Psoas muscle (tissue), 8 donors: ENCODE data around the gene ASB11. TPM values are rescaled to one million over a fixed set of nuclear protein-coding genes. Genes with fewer than 3 reads are reported as not detected.

ENCODE experiments used
- ATAC-seq, 4 donors: fragments of 200-7000 bp; cut with Tn5 transposase; one replicate each; pipeline ENCODE4 v1.9.1; 2020; ENCODE audit warnings: moderate library complexity in 3 of 4, mild to moderate bottlenecking in 2 of 4
- DNase-seq, 2 donors: peaks; one replicate each; pipeline ENCODE4 v3.0.0-alpha.2; 2020
- H3K27ac ChIP-seq: fragments of 200-600 bp; one replicate; pipeline ENCODE4 v1.8.0; 2022
- H3K27me3 ChIP-seq, 3 donors: fragments of 200-600 bp in 1 of 3; one replicate each; pipeline versions ENCODE4 v1.6.1 to v1.8.0; 2013 to 2022; ENCODE audit warnings: low read length in 2 of 3, mild to moderate bottlenecking in 2 of 3, moderate library complexity in 1 of 3; ENCODE audit not compliant: insufficient read depth in 3 of 3
- H3K36me3 ChIP-seq, 2 donors: fragments of 200-600 bp in 1 of 2; one replicate each; pipeline versions ENCODE4 v1.6.1 to v1.8.0; 2013 to 2022; ENCODE audit warnings: low read depth in 1 of 2, mild to moderate bottlenecking in 1 of 2, moderate library complexity in 1 of 2; ENCODE audit not compliant: insufficient read depth in 1 of 2
- H3K4me1 ChIP-seq: fragments of 200-600 bp; one replicate; pipeline ENCODE4 v1.8.0; 2022
- H3K4me3 ChIP-seq: fragments of 200-600 bp; one replicate; pipeline ENCODE4 v1.8.0; 2022; ENCODE audit warnings: mild to moderate bottlenecking
- H3K9me3 ChIP-seq: fragments of 200-600 bp; one replicate; pipeline ENCODE4 v1.8.0; 2022
- CTCF ChIP-seq: fragments of 200-600 bp; IDR thresholded peaks from one replicate; pipeline ENCODE4 v1.8.0; 2022; ENCODE audit warnings: antibody characterized with exemption
- WGBS, 3 donors: extraction: QIAGEN DNeasy Blood & Tissue Kit; methylation state at CpG; one replicate each; pipeline versions ENCODE4 v1.1.6 to v1.1.7; 2013; 5-methylcytosine and 5-hydroxymethylcytosine counted together
- intact Hi-C, 2 donors: fragments of 100-400 bp; cut with DNase I; formaldehyde crosslinking; loops; one replicate each; pipeline versions ENCODE4 v1.11.0 to v1.14.2; 2022
- polyA plus RNA-seq, 3 donors: library from polyadenylated mRNA; stranded (reverse); fragments of 200-250 nt; gene quantifications; one replicate each; pipeline ENCODE4 v1.2.3, GENCODE V29; 2013
- total RNA-seq, 4 donors: library from RNA; stranded (reverse); fragmentation: NEBNext Ultra II Directional in 2 of 4; extraction: Animal tissue kit (Norgen Biotek cat#: 25700) in 2 of 4; gene quantifications; one replicate each; pipeline versions ENCODE4 v1.2.1 to v1.2.4, GENCODE V29; 2021 to 2023
- donor health status: healthy with polysubstance abuse.
- donor health status: DM: no; HTN: no; CAD: no; lungs with moderate emphysema.
- donor health status: Bipolar disorder and iron deficiency.
- donor health status: healthy.
- donor health status: DM: yes; HTN: yes; CAD: no.
- donor health status: DM: no; HTN: no; CAD: no.
- donor health status: DM: no; HTN: no; CAD: no.
- donor health status: DM: yes; HTN: yes; CAD: no.

ASB11 gene
- total and polyA plus RNA-seq, 7 donors = 1.5 to 53.4 (median 26.9) TPM

- no peaks in the 10 kb centered on the region for H3K4me1 ChIP-seq
- WGBS, 3 donors = 64 to 73% (median 72%) methylated on average over 5 of the region's 5 CpGs
- intact Hi-C loops = loop anchor here in 1 of 2 donors (5.0 kb wide), 1 partner anchor 224 kb away; no protein-coding TSS in a partner anchor
- H3K27me3 ChIP-seq = peaks cover 0 to 5% (median 0%) of the 10 kb centered on the region in 3 donors
- H3K27ac ChIP-seq = no peak overlapping the region
- no peak for TF ChIP-seq CTCF
- DNase-seq (no peak), ATAC-seq (peak in 2 of 4 donors; percentile 30 to 58)
- no peaks in the 10 kb centered on the region for H3K9me3 ChIP-seq
- peaks cover 0 to 33% of the 10 kb centered on the region in 2 donors for H3K36me3 ChIP-seq
- H3K4me3 ChIP-seq = no peak overlapping the region
Measured at GRCh38 chrX:15343075-15343476, 27.6 kb upstream of the ASB11 start.

- intact Hi-C loops = loop anchor here in 1 of 2 donors (5.0 kb wide), 1 partner anchor 226 kb away; no protein-coding TSS in a partner anchor
Measured at GRCh38 chrX:15340867-15341266, 25.4 kb upstream of the ASB11 start.

GRCh38 chrX:15336023-15336413, 20.6 kb upstream of the ASB11 start:
- Histone ChIP-seq H3K4me3 (peak overlapping the region; percentile 73), H3K27ac (peak overlapping the region; percentile 84), H3K27me3 (no peaks in the 10 kb centered on the region), H3K36me3 (peaks cover 0 to 8% of the 10 kb centered on the region in 2 donors), H3K9me3 (no peaks in the 10 kb centered on the region), H3K4me1 (peaks cover 24% of the 10 kb centered on the region)
- DNase-seq (no peak), ATAC-seq (peak in 3 of 4 donors; percentile 7 to 13 (median 12))
- intact Hi-C loops = loop anchor here in 1 of 2 donors (10.0 kb wide), 1 partner anchor 339 kb away; no protein-coding TSS in a partner anchor
- TF ChIP-seq CTCF = no peak
- 0 to 32% (median 1%) methylated on average over 10 of the region's 10 CpGs for WGBS, 3 donors

More at GRCh38 chrX:15340867-15341266, 25.4 kb upstream of the ASB11 start:
- peaks cover 0 to 13% of the 10 kb centered on the region in 2 donors for H3K36me3 ChIP-seq
- peaks cover 0 to 5% (median 0%) of the 10 kb centered on the region in 3 donors for H3K27me3 ChIP-seq
- no peak overlapping the region for H3K27ac ChIP-seq
- TF ChIP-seq CTCF = no peak
- H3K9me3 ChIP-seq = no peaks in the 10 kb centered on the region
- H3K4me3 ChIP-seq = no peak overlapping the region
- H3K4me1 ChIP-seq = peaks cover 16% of the 10 kb centered on the region
- ATAC-seq (no peak), DNase-seq (no peak)
- 80 to 93% (median 88%) methylated on average over 2 of the region's 2 CpGs for WGBS, 3 donors

- no peaks in the 10 kb centered on the region for H3K9me3 ChIP-seq
- no peak for TF ChIP-seq CTCF
- intact Hi-C loops = loop anchor here in 1 of 2 donors (10.0 kb wide), 1 partner anchor 339 kb away; no protein-coding TSS in a partner anchor
- ATAC-seq (peak; percentile 96 to 99 (median 98)), DNase-seq (peak; percentile 94 to 97)
- 0 to 29% (median 0%) methylated on average over 47 to 72 of the region's 72 CpGs for WGBS, 3 donors
- H3K27ac ChIP-seq = peak within 1 kb of the TSS; percentile 84
- no peaks in the 10 kb centered on the region for H3K27me3 ChIP-seq
- H3K4me1 ChIP-seq = peaks cover 24% of the 10 kb centered on the region
- peaks cover 0 to 14% of the 10 kb centered on the region in 2 donors for H3K36me3 ChIP-seq
- H3K4me3 ChIP-seq = peak within 1 kb of the TSS; percentile 73
Measured at GRCh38 chrX:15335135-15336022, 19.9 kb upstream of the ASB11 start, which contains the start of gene PIGA. Gene PIGA (minus strand): TSS chrX:15335523. CDS start chrX:15331930, 3,593 bp downstream.
